H9 (cell line): ENCODE results near the gene TNFSF9. TPM values are rescaled to one million over a fixed set of nuclear protein-coding genes. Genes with fewer than 3 reads are reported as not detected.

ENCODE experiments used
- DNase-seq: peaks from one replicate; pipeline ENCODE4 v3.0.0-alpha.2; 2017
- H2AFZ ChIP-seq: one replicate; pipeline ENCODE4 v1.6.1; 2013; ENCODE audit warnings: mild to moderate bottlenecking, low read length, control low read depth, moderate library complexity
- H2AK5ac ChIP-seq: 2 replicates; pipeline ENCODE4 v1.6.1; 2013; ENCODE audit warnings: low read length, control low read depth, mixed read lengths; ENCODE audit not compliant: insufficient read length
- H2BK120ac ChIP-seq: one replicate; pipeline ENCODE4 v1.6.1; 2013; ENCODE audit warnings: low read depth, mild to moderate bottlenecking, low read length, control low read depth, inconsistent platforms; ENCODE audit not compliant: poor library complexity, severe bottlenecking
- H2BK12ac ChIP-seq: 2 replicates; pipeline ENCODE4 v1.6.1; 2013; ENCODE audit warnings: low read length, control low read depth, mixed read lengths, low read depth; ENCODE audit not compliant: insufficient read length
- H2BK15ac ChIP-seq: 2 replicates; pipeline ENCODE4 v1.6.1; 2013; ENCODE audit warnings: low read depth, low read length, control low read depth
- H2BK20ac ChIP-seq: one replicate; pipeline ENCODE4 v1.6.1; 2013; ENCODE audit warnings: low read depth, mild to moderate bottlenecking, low read length, control low read depth, inconsistent platforms; ENCODE audit not compliant: poor library complexity, severe bottlenecking
- H2BK5ac ChIP-seq: 2 replicates; pipeline ENCODE4 v1.6.1; 2013; ENCODE audit warnings: low read length, control low read depth, mixed read lengths; ENCODE audit not compliant: insufficient read length
- H3K14ac ChIP-seq: 2 replicates; pipeline ENCODE4 v1.6.1; 2013; ENCODE audit warnings: low read length, control low read depth; ENCODE audit not compliant: insufficient read depth
- H3K18ac ChIP-seq: 2 replicates; pipeline ENCODE4 v1.6.1; 2013; ENCODE audit warnings: low read depth, mild to moderate bottlenecking, mixed read lengths, low read length, control low read depth; ENCODE audit not compliant: insufficient read length
- H3K23ac ChIP-seq: 2 replicates; pipeline ENCODE4 v1.6.1; 2013; ENCODE audit warnings: low read length, control low read depth, mixed read lengths, low read depth; ENCODE audit not compliant: insufficient read length
- H3K23me2 ChIP-seq: 2 replicates; pipeline ENCODE4 v1.6.1; 2013; ENCODE audit warnings: low read depth, mild to moderate bottlenecking, mixed read lengths, low read length, control low read depth; ENCODE audit not compliant: insufficient read length, poor library complexity, severe bottlenecking
- H3K27ac ChIP-seq: 2 replicates; pipeline ENCODE4 v1.5.1; 2013; ENCODE audit warnings: low read length, control low read depth, mixed read lengths, low read depth; ENCODE audit not compliant: insufficient read length
- H3K27me3 ChIP-seq: 2 replicates; pipeline ENCODE4 v1.6.1; 2013; ENCODE audit warnings: low read length, control low read depth, inconsistent platforms; ENCODE audit not compliant: insufficient read depth
- H3K4ac ChIP-seq: 2 replicates; pipeline ENCODE4 v1.6.1; 2013; ENCODE audit warnings: low read depth, mild to moderate bottlenecking, control low read depth, inconsistent platforms, low read length, moderate library complexity
- H3K4me1 ChIP-seq: 2 replicates; pipeline ENCODE4 v1.6.1; 2013; ENCODE audit warnings: low read length, control low read depth, inconsistent platforms; ENCODE audit not compliant: insufficient read depth
- H3K4me2 ChIP-seq: 2 replicates; pipeline ENCODE4 v1.6.1; 2013; ENCODE audit warnings: low read length, control low read depth, mixed read lengths; ENCODE audit not compliant: insufficient read length, insufficient read depth
- H3K56ac ChIP-seq: 2 replicates; pipeline ENCODE4 v1.6.1; 2013; ENCODE audit warnings: low read depth, mild to moderate bottlenecking, mixed read lengths, low read length, control low read depth; ENCODE audit not compliant: insufficient read length
- H3K79me1 ChIP-seq: 2 replicates; pipeline ENCODE4 v1.6.1; 2013; ENCODE audit warnings: low read depth, mild to moderate bottlenecking, moderate library complexity, low read length, control low read depth, inconsistent platforms; ENCODE audit not compliant: insufficient read depth, poor library complexity, severe bottlenecking
- H3K79me2 ChIP-seq: 2 replicates; pipeline ENCODE4 v1.6.1; 2013; ENCODE audit warnings: low read length, control low read depth, inconsistent platforms; ENCODE audit not compliant: insufficient read depth
- H3K9ac ChIP-seq: 2 replicates; pipeline ENCODE4 v1.6.1; 2013; ENCODE audit warnings: low read length, control low read depth, mixed read lengths; ENCODE audit not compliant: insufficient read length; ENCODE audit errors: extremely low read depth
- H3K9me3 ChIP-seq: one replicate; pipeline ENCODE4 v1.6.1; 2013; ENCODE audit warnings: low read depth, low read length, inconsistent platforms; ENCODE audit not compliant: control insufficient read depth
- H3T11ph ChIP-seq: one replicate; pipeline ENCODE4 v1.6.1; 2013; ENCODE audit warnings: mild to moderate bottlenecking, low read length, control low read depth, inconsistent platforms
- H4K20me1 ChIP-seq: one replicate; pipeline ENCODE4 v1.6.1; 2013; ENCODE audit not compliant: control insufficient read depth, insufficient read length, insufficient read depth
- H4K5ac ChIP-seq: 2 replicates; pipeline ENCODE4 v1.6.1; 2013; ENCODE audit warnings: low read depth, mild to moderate bottlenecking, mixed read lengths, low read length, control low read depth; ENCODE audit not compliant: insufficient read length
- H4K8ac ChIP-seq: replicated peaks from 2 replicates; pipeline ENCODE4 v1.6.1; 2013; ENCODE audit warnings: low read length, control low read depth, mixed read lengths, low read depth; ENCODE audit not compliant: insufficient read length
- H4K91ac ChIP-seq: 2 replicates; pipeline ENCODE4 v1.6.1; 2013; ENCODE audit warnings: low read depth, mild to moderate bottlenecking, moderate library complexity, mixed read lengths, low read length, control low read depth; ENCODE audit not compliant: insufficient read length
- H3K27ac Mint-ChIP-seq, 3 experiments: 2 replicates in 2 of 3; 3 replicates in 1 of 3; pipeline ENCODE4 v1.8.0; 2020 to 2021; ENCODE audit warnings: mixed read lengths in 3 of 3, mild to moderate bottlenecking in 1 of 3, moderate library complexity in 1 of 3
- H3K27me3 Mint-ChIP-seq: 2 replicates; pipeline ENCODE4 v1.8.0; 2021; ENCODE audit warnings: low read depth, mild to moderate bottlenecking, moderate library complexity, mixed read lengths
- H3K36me3 Mint-ChIP-seq, 3 experiments: 2 replicates in 2 of 3; 3 replicates in 1 of 3; pipeline ENCODE4 v1.8.0; 2020 to 2021; ENCODE audit warnings: low read depth in 3 of 3, mixed read lengths in 3 of 3; ENCODE audit not compliant: insufficient read depth in 1 of 3
- H3K4me1 Mint-ChIP-seq, 2 experiments: 2 replicates each; pipeline ENCODE4 v1.8.0; 2020; ENCODE audit warnings: mixed read lengths in 2 of 2
- H3K4me3 Mint-ChIP-seq, 2 experiments: 2 replicates in 1 of 2; 3 replicates in 1 of 2; pipeline ENCODE4 v1.8.0; 2020 to 2021; ENCODE audit warnings: mild to moderate bottlenecking in 2 of 2, mixed read lengths in 2 of 2, moderate library complexity in 1 of 2
- H3K9me3 Mint-ChIP-seq, 2 experiments: 2 replicates in 1 of 2; 3 replicates in 1 of 2; pipeline ENCODE4 v1.8.0; 2020; ENCODE audit warnings: mild to moderate bottlenecking in 2 of 2, mixed read lengths in 2 of 2, moderate library complexity in 1 of 2
- WGBS: extraction: QIAGEN DNeasy Blood & Tissue Kit; methylation state at CpG from one replicate; pipeline ENCODE4 v1.1.7; 2013; ENCODE audit warnings: missing lambda C conversion rate, low lambda C conversion rate, mixed read lengths; ENCODE audit not compliant: insufficient read length; ENCODE audit errors: extremely low coverage; 5-methylcytosine and 5-hydroxymethylcytosine counted together
- total RNA-seq: library from RNA; stranded (reverse); gene quantifications from 2 replicates; pipeline ENCODE4 v1.2.1, GENCODE V29; 2021
- TF ChIP-seq, protein P1 (sequence below): fragments of 200-600 bp; sonication (generic); conservative IDR thresholded peaks from 3 replicates; pipeline ENCODE4 v1.8.0; 2021; ENCODE audit warnings: antibody characterized with exemption, mild to moderate bottlenecking

The TNFSF9 gene
- total RNA-seq, 1 experiment from 2014 or later: 1.9 TPM

DNA sequence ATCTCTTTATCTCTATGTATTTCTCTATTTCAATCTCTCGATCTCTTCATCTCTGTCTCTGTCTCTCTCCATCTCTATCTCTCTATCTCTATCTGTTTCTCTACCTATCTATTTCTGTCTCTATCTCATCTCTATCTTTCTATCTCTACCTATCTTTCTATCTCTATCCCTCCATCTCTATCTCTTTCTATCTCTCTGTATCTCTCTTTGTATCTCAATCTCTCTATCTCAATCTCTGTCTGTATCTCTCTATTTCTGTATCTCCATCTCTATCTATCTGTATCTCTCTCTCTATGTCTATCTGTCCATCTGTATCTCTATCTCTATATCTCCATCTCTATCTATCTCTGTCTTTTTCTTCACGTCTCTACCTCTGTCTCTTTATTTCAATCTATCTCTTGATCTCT, 25.2 kb downstream of the TNFSF9 start:
- no peak overlapping the region for H2BK5ac ChIP-seq
- H3K4ac ChIP-seq: no peak overlapping the region
- no peak overlapping the region for H3T11ph ChIP-seq
- no peak overlapping the region for H2BK12ac ChIP-seq
- peaks cover 0 to 14% of the 10 kb centered on the region in 2 experiments; a peak in 1 of 5 replicates for H3K9me3 Mint-ChIP-seq
- no peak overlapping the region for H3K4me2 ChIP-seq
- no peak for DNase-seq
- no peak overlapping the region for H2AFZ ChIP-seq
- no peak overlapping the region for H2BK15ac ChIP-seq
- H3K9me3 ChIP-seq: no peaks in the 10 kb centered on the region
- no peaks in the 10 kb centered on the region for H3K23me2 ChIP-seq
- no peak overlapping the region for H3K14ac ChIP-seq
- H4K8ac ChIP-seq: no peak overlapping the region
- H3K79me2 ChIP-seq: no peaks in the 10 kb centered on the region
- WGBS: 100% methylated on average over 2 of the region's 2 CpGs
- H4K20me1 ChIP-seq: no peaks in the 10 kb centered on the region
- no peaks in the 10 kb centered on the region for H3K27me3 ChIP-seq
- H4K5ac ChIP-seq: no peak overlapping the region
- H3K23ac ChIP-seq: no peak overlapping the region
- H3K36me3 Mint-ChIP-seq: no peaks in the 10 kb centered on the region
- H3K4me1 ChIP-seq: no peaks in the 10 kb centered on the region
- no peaks in the 10 kb centered on the region for H3K79me1 ChIP-seq
- no peak overlapping the region for H3K27ac ChIP-seq
- H3K27me3 Mint-ChIP-seq: no peaks in the 10 kb centered on the region
- H2BK20ac ChIP-seq: no peak overlapping the region
- H2AK5ac ChIP-seq: no peak overlapping the region
- no peak overlapping the region for H3K27ac Mint-ChIP-seq
- H3K56ac ChIP-seq: no peak overlapping the region
- H3K9ac ChIP-seq: no peak overlapping the region
- no peak overlapping the region for H3K4me3 Mint-ChIP-seq
- H4K91ac ChIP-seq: no peak overlapping the region
- H2BK120ac ChIP-seq: no peak overlapping the region
- no peak overlapping the region for H3K18ac ChIP-seq
- TF ChIP-seq, protein P1, sequence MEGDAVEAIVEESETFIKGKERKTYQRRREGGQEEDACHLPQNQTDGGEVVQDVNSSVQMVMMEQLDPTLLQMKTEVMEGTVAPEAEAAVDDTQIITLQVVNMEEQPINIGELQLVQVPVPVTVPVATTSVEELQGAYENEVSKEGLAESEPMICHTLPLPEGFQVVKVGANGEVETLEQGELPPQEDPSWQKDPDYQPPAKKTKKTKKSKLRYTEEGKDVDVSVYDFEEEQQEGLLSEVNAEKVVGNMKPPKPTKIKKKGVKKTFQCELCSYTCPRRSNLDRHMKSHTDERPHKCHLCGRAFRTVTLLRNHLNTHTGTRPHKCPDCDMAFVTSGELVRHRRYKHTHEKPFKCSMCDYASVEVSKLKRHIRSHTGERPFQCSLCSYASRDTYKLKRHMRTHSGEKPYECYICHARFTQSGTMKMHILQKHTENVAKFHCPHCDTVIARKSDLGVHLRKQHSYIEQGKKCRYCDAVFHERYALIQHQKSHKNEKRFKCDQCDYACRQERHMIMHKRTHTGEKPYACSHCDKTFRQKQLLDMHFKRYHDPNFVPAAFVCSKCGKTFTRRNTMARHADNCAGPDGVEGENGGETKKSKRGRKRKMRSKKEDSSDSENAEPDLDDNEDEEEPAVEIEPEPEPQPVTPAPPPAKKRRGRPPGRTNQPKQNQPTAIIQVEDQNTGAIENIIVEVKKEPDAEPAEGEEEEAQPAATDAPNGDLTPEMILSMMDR: no peak
- H3K4me1 Mint-ChIP-seq: peaks cover 9% of the 10 kb centered on the region in 2 experiments
